Astrocyte (in vitro differentiated cells and primary cell): Measurements from ENCODE around the gene CENPE. TPM values are rescaled to one million over a fixed set of nuclear protein-coding genes. Genes with fewer than 3 reads are reported as not detected.
"Not testable (repeated sequence)": the region's sequence is repeated elsewhere in the genome, so short reads cannot be mapped to it uniquely, and the experiment has no call there.

Experiments
- DNase-seq: peaks from one replicate; pipeline ENCODE4 v3.0.0-alpha.2; 2010; ENCODE audit warnings: low read depth
- FAIRE-seq: peaks from 2 replicates; lab custom pipeline; 2011; peaks lifted over from hg19 to GRCh38; lab: Jason Lieb, UNC
- H2AFZ ChIP-seq: 2 replicates; pipeline ENCODE4 v1.6.0; 2012; ENCODE audit warnings: low read depth, low read length, inconsistent platforms
- H3K27ac ChIP-seq: 2 replicates; pipeline ENCODE4 v1.5.1; 2011; ENCODE audit warnings: low read depth, low read length, inconsistent platforms
- H3K27me3 ChIP-seq: 2 replicates; pipeline ENCODE4 v1.6.0; 2011; ENCODE audit warnings: low read length, inconsistent platforms; ENCODE audit not compliant: insufficient read depth
- H3K36me3 ChIP-seq: 2 replicates; pipeline ENCODE4 v1.5.1; 2011; ENCODE audit warnings: low read length, inconsistent platforms; ENCODE audit not compliant: insufficient read depth
- H3K4me1 ChIP-seq: 2 replicates; pipeline ENCODE4 v1.5.1; 2011; ENCODE audit warnings: low read length, inconsistent platforms; ENCODE audit not compliant: insufficient read depth
- H3K4me2 ChIP-seq: 2 replicates; pipeline ENCODE4 v1.6.0; 2012; ENCODE audit warnings: low read length, inconsistent platforms
- H3K4me3 ChIP-seq: 2 replicates; pipeline ENCODE4 v1.5.1; 2011; ENCODE audit warnings: low read depth, mild to moderate bottlenecking, low read length, inconsistent platforms; ENCODE audit not compliant: insufficient read depth
- H3K79me2 ChIP-seq: 2 replicates; pipeline ENCODE4 v1.6.0; 2012; ENCODE audit warnings: mild to moderate bottlenecking, low read length, inconsistent platforms; ENCODE audit not compliant: insufficient read depth
- H3K9ac ChIP-seq: 2 replicates; pipeline ENCODE4 v1.6.0; 2012; ENCODE audit warnings: mild to moderate bottlenecking, low read length, inconsistent platforms
- H3K9me3 ChIP-seq: 2 replicates; pipeline ENCODE4 v1.5.1; 2012; ENCODE audit warnings: low read depth, mild to moderate bottlenecking, low read length, inconsistent platforms; ENCODE audit not compliant: insufficient read depth
- H4K20me1 ChIP-seq: 2 replicates; pipeline ENCODE4 v1.6.0; 2012; ENCODE audit warnings: low read length, inconsistent platforms; ENCODE audit not compliant: insufficient read depth
- H3K27ac Mint-ChIP-seq: one replicate; pipeline ENCODE4 v1.8.0; 2021; ENCODE audit warnings: mild to moderate bottlenecking, mixed read lengths; ENCODE audit not compliant: unreplicated experiment
- H3K27me3 Mint-ChIP-seq: one replicate; pipeline ENCODE4 v1.8.0; 2021; ENCODE audit warnings: low read depth, mixed read lengths; ENCODE audit not compliant: unreplicated experiment
- H3K36me3 Mint-ChIP-seq: one replicate; pipeline ENCODE4 v1.8.0; 2021; ENCODE audit warnings: low read depth, mixed read lengths; ENCODE audit not compliant: unreplicated experiment
- H3K4me1 Mint-ChIP-seq: one replicate; pipeline ENCODE4 v1.8.0; 2021; ENCODE audit warnings: low read depth, mixed read lengths; ENCODE audit not compliant: unreplicated experiment
- H3K4me3 Mint-ChIP-seq: one replicate; pipeline ENCODE4 v1.8.0; 2021; ENCODE audit warnings: mild to moderate bottlenecking, moderate library complexity, mixed read lengths; ENCODE audit not compliant: unreplicated experiment
- H3K9me3 Mint-ChIP-seq: one replicate; pipeline ENCODE4 v1.8.0; 2021; ENCODE audit warnings: mild to moderate bottlenecking, mixed read lengths; ENCODE audit not compliant: unreplicated experiment
- CTCF ChIP-seq: IDR thresholded peaks from 2 replicates; pipeline ENCODE4 v1.5.1; 2011; ENCODE audit warnings: low read depth, mild to moderate bottlenecking, inconsistent platforms, low read length, moderate library complexity; ENCODE audit not compliant: insufficient read depth
- EZH2 ChIP-seq: IDR thresholded peaks from 2 replicates; pipeline ENCODE4 v1.6.1; 2012; ENCODE audit warnings: mild to moderate bottlenecking, low read length, inconsistent platforms; ENCODE audit not compliant: insufficient read depth
- total RNA-seq: library from RNA; stranded (reverse); gene quantifications from 2 replicates; pipeline ENCODE4 v1.2.1, GENCODE V29; 2021

The CENPE gene
- total RNA-seq, 1 donor from 2014 or later, result 5.6 TPM

DNA sequence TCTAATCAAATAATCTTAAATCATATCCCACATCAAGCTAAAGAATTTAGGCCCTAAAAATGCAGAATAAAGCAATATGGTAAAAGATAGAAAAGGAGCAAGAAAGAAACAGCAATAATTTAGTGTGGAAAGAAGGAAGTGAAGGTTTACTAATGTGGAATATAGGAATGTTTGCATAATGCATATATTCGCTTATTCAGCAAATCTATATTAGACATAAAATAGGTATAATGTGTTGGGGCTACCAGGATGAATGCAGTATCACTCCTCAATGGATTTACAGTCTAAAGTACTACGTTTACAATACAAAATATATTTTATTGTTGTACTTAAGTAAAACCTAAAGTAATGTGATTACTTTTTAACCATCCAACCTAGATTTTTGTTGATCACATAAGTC, 4.7 kb downstream of the CENPE start:
- FAIRE-seq, result no peak
- H3K27me3 Mint-ChIP-seq, result no peaks in the 10 kb centered on the region
- no peak overlapping the region for H3K4me3 Mint-ChIP-seq
- H3K4me2 ChIP-seq, result no peak overlapping the region
- no peaks in the 10 kb centered on the region for H4K20me1 ChIP-seq
- no peak for DNase-seq
- H2AFZ ChIP-seq, result no peak overlapping the region
- H3K4me1 ChIP-seq, result no peaks in the 10 kb centered on the region
- no peak overlapping the region for H3K9ac ChIP-seq
- no peak overlapping the region for H3K27ac Mint-ChIP-seq
- peaks cover 2% of the 10 kb centered on the region for H3K36me3 Mint-ChIP-seq
- H3K4me1 Mint-ChIP-seq, result no peaks in the 10 kb centered on the region
- TF ChIP-seq CTCF (no peak), EZH2 (no peak)
- H3K79me2 ChIP-seq, result peaks cover 28% of the 10 kb centered on the region
- peaks cover 6% of the 10 kb centered on the region for H3K36me3 ChIP-seq
- H3K27me3 ChIP-seq, result no peaks in the 10 kb centered on the region
- no peaks in the 10 kb centered on the region for H3K9me3 ChIP-seq
- H3K4me3 ChIP-seq, result no peak overlapping the region
- peaks cover 3% of the 10 kb centered on the region for H3K9me3 Mint-ChIP-seq
- H3K27ac ChIP-seq, result no peak overlapping the region

DNA sequence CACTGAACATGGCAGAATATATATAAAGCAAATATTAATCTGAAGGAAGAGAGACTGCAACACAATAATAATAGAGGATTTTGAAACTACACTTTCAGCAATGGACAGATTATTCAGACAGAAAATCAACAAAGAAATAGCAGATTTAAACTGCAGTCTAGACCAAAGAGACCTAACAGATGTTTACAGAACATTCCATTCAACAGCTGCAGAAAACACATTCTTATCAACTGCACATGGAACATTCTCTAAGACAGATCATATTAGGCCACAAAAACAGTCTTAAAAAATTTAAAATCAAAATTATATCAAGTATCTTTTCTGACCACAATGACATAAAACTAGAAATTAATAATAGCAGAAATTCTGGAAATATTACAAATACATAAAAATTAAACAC, 27.1 kb downstream of the CENPE start:
- H3K27me3 Mint-ChIP-seq, result no peaks in the 10 kb centered on the region

DNA sequence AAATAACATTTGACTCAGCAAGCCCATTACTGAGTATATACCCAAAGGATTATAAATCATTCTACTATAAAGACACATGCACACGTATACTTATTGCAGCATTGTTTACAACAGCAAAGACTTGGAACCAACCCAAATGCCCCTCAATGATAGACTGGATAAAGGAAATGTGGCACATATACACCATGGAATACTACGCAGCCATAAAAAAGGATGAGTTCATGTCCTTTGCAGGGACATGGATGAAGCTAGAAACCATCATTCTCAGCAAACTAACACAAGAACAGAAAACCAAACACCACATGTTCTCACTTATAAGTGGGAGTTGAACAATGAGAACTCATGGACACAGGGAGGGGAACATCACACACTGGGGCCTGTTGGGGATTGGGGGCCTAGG, 28.4 kb downstream of the CENPE start:
- H3K4me1 ChIP-seq, DNase-seq, H3K27me3 ChIP-seq, H3K27ac ChIP-seq, H3K9ac ChIP-seq, H3K27me3 Mint-ChIP-seq, H3K4me3 ChIP-seq, H3K4me1 Mint-ChIP-seq, H2AFZ ChIP-seq, H3K4me2 ChIP-seq, H3K9me3 ChIP-seq, H3K4me3 Mint-ChIP-seq, FAIRE-seq, H3K27ac Mint-ChIP-seq, H3K36me3 ChIP-seq, H4K20me1 ChIP-seq: not testable (repeated sequence)
- H3K79me2 ChIP-seq, result peaks cover 48% of the 10 kb centered on the region
- Mint-ChIP-seq H3K9me3 (peaks cover 16% of the 10 kb centered on the region), H3K36me3 (peaks cover 11% of the 10 kb centered on the region)

More for the DNA sequence above, 27.1 kb downstream of the CENPE start:
- no peak for TF ChIP-seq EZH2
- no peak for TF ChIP-seq CTCF
- H3K9me3 Mint-ChIP-seq, result peaks cover 16% of the 10 kb centered on the region
- FAIRE-seq (no peak), DNase-seq (no peak)
- Histone ChIP-seq H3K4me2 (no peak overlapping the region), H3K36me3 (peaks cover 9% of the 10 kb centered on the region), H3K79me2 (peaks cover 48% of the 10 kb centered on the region), H3K4me1 (no peaks in the 10 kb centered on the region), H3K9me3 (no peaks in the 10 kb centered on the region), H3K27me3 (no peaks in the 10 kb centered on the region), H3K9ac (no peak overlapping the region), H4K20me1 (no peaks in the 10 kb centered on the region), H2AFZ (no peak overlapping the region), H3K27ac (no peak overlapping the region), H3K4me3 (no peak overlapping the region)
- no peak overlapping the region for H3K27ac Mint-ChIP-seq
- H3K4me3 Mint-ChIP-seq, result no peak overlapping the region
- no peaks in the 10 kb centered on the region for H3K4me1 Mint-ChIP-seq
- H3K36me3 Mint-ChIP-seq, result peaks cover 11% of the 10 kb centered on the region
